Adrenal gland (tissue), 12 donors: ENCODE results near the gene GLS. TPM values are rescaled to one million over a fixed set of nuclear protein-coding genes. Genes with fewer than 3 reads are reported as not detected.

Experiments
- DNase-seq, 7 donors: peaks; one replicate each; pipeline ENCODE4 v3.0.0-alpha.2; 2019 to 2020
- H3K27ac ChIP-seq, 5 donors: fragments of 200-600 bp; sonication (generic) in 4 of 5; 1 replicate in 3 of 5; 2 replicates in 2 of 5; pipeline versions ENCODE4 v1.5.1 to v1.8.0; 2016 to 2020; ENCODE audit warnings: mild to moderate bottlenecking in 1 of 5
- H3K27me3 ChIP-seq: fragments of 200-600 bp; 2 replicates; pipeline ENCODE4 v1.8.0; 2021
- H3K36me3 ChIP-seq, 2 donors: fragments of 200-600 bp; replicated peaks in 1 of 2; 1 replicate in 1 of 2; 2 replicates in 1 of 2; pipeline versions ENCODE4 v1.5.1 to v1.8.0; 2018 to 2022
- H3K4me1 ChIP-seq, 2 donors: fragments of 200-600 bp; replicated peaks in 1 of 2; 1 replicate in 1 of 2; 2 replicates in 1 of 2; pipeline versions ENCODE4 v1.5.1 to v1.8.0; 2018 to 2021
- H3K4me3 ChIP-seq, 4 donors: fragments of 200-600 bp; sonication (generic) in 3 of 4; one replicate each; pipeline ENCODE4 v1.5.1; 2016 to 2018
- H3K9me3 ChIP-seq, 3 donors: fragments of 200-600 bp; sonication (generic) in 1 of 3; replicated peaks in 1 of 3; 1 replicate in 2 of 3; 2 replicates in 1 of 3; pipeline versions ENCODE4 v1.5.1 to v1.8.0; 2016 to 2021
- CTCF ChIP-seq, 6 experiments: fragments of 450-650 bp in 4 of 6; fragments of 200-600 bp in 2 of 6; sonication (generic) in 1 of 6; IDR thresholded peaks; 1 replicate in 5 of 6; 2 replicates in 1 of 6; pipeline versions ENCODE4 v1.5.1 to v1.8.0; 2016 to 2021; ENCODE audit warnings: antibody characterized with exemption in 6 of 6, mild to moderate bottlenecking in 2 of 6, moderate library complexity in 1 of 6
- POLR2A ChIP-seq, 2 donors: fragments of 450-650 bp; IDR thresholded peaks; one replicate each; pipeline ENCODE4 v1.6.1; 2017; ENCODE audit warnings: antibody characterized with exemption in 2 of 2, mild to moderate bottlenecking in 2 of 2, moderate library complexity in 1 of 2
- WGBS, 4 donors: extraction: QIAGEN DNeasy Blood & Tissue Kit in 2 of 4; methylation state at CpG; one replicate each; pipeline versions ENCODE4 v1.1.5 to v1.1.7; 2013 to 2017; 5-methylcytosine and 5-hydroxymethylcytosine counted together
- intact Hi-C, 2 donors: fragments of 100-400 bp; cut with DNase I; formaldehyde crosslinking; loops; one replicate each; pipeline versions ENCODE4 v1.14.1 to v1.15.0; 2022 to 2023
- polyA plus RNA-seq, 3 donors: library from polyadenylated mRNA; stranded (reverse); fragments of 200-250 nt in 2 of 3; fragments of 350-450 nt in 1 of 3; fragmentation: Illumina TruSeq in 1 of 3; extraction: RNeasy Lipid Tissue Mini Kit (QIAGEN cat#74804) in 1 of 3; gene quantifications; one replicate each; pipeline ENCODE4 v1.2.3, GENCODE V29; 2013 to 2014
- total RNA-seq, 9 donors: library from RNA; depleted of rRNA in 4 of 9; stranded (reverse); fragments of >200 nt in 4 of 9; fragments of 120-200 nt in 1 of 9; fragmentation: NEBNext Ultra II Directional in 1 of 9; extraction: Animal tissue kit (Norgen Biotek cat#: 25700) in 1 of 9; gene quantifications; one replicate each; pipeline versions ENCODE4 v1.1.0 to v1.2.4, GENCODE V29; 2013 to 2023
- donor health status: healthy with polysubstance abuse.
- donor health status: Bipolar disorder and iron deficiency.
- donor health status: DM: yes; HTN: yes; CAD: no.
- donor health status: DM: no; HTN: no; CAD: no.
- donor health status: DM: no; HTN: no; CAD: no.
- donor health status: DM: yes; HTN: yes; CAD: no.

Gene GLS
- total and polyA plus RNA-seq, 12 donors = 55.3 to 527 (median 254) TPM

- Histone ChIP-seq H3K36me3 (peaks cover 0 to 86% of the 10 kb centered on the region in 2 donors), H3K4me1 (peaks cover 0 to 10% of the 10 kb centered on the region in 2 donors), H3K27ac (no peak overlapping the region), H3K27me3 (no peaks in the 10 kb centered on the region), H3K4me3 (no peak overlapping the region), H3K9me3 (no peaks in the 10 kb centered on the region)
- TF ChIP-seq POLR2A (IDR thresholded peaks at IDR 0.05) = no peak
- no peak for TF ChIP-seq CTCF (IDR thresholded peaks at IDR 0.05)
- WGBS, 4 donors = 66 to 83% (median 82%) methylated on average over 3 of the region's 3 CpGs
- no peak for DNase-seq
- intact Hi-C loops = no loop called here
These were observed 92.2 kb downstream of the GLS start for GRCh38 chr2:190972846-190973245.

GRCh38 chr2:190973262-190973661, 92.6 kb downstream of the GLS start:
- TF ChIP-seq CTCF (IDR thresholded peaks at IDR 0.05) (no peak), POLR2A (IDR thresholded peaks at IDR 0.05) (no peak)
- Histone ChIP-seq H3K9me3 (no peaks in the 10 kb centered on the region), H3K4me3 (no peak overlapping the region), H3K4me1 (peaks cover 0 to 10% of the 10 kb centered on the region in 2 donors), H3K36me3 (peaks cover 0 to 86% of the 10 kb centered on the region in 2 donors), H3K27me3 (no peaks in the 10 kb centered on the region), H3K27ac (no peak overlapping the region)
- 96 to 100% (median 97%) methylated on average over 1 of the region's 1 CpG for WGBS, 4 donors
- no peak for DNase-seq
- intact Hi-C loops = no loop called here

GRCh38 chr2:190973726-190974628, 93.4 kb downstream of the GLS start:
- Histone ChIP-seq H3K4me1 (peaks cover 0 to 10% of the 10 kb centered on the region in 2 donors), H3K9me3 (no peaks in the 10 kb centered on the region), H3K27me3 (no peaks in the 10 kb centered on the region), H3K36me3 (peaks cover 0 to 86% of the 10 kb centered on the region in 2 donors), H3K4me3 (no peak overlapping the region), H3K27ac (peak overlapping the region in 2 of 5 donors; percentile 2 to 45)
- WGBS, 4 donors = 77 to 81% (median 80%) methylated on average over 11 of the region's 11 CpGs
- TF ChIP-seq POLR2A (IDR thresholded peaks at IDR 0.05) = no peak
- no peak for TF ChIP-seq CTCF (IDR thresholded peaks at IDR 0.05)
- intact Hi-C loops = no loop called here
- DNase-seq = no peak

- Histone ChIP-seq H3K36me3 (peaks cover 0 to 86% of the 10 kb centered on the region in 2 donors), H3K4me3 (no peak overlapping the region), H3K4me1 (peaks cover 0 to 7% of the 10 kb centered on the region in 2 donors), H3K9me3 (no peaks in the 10 kb centered on the region), H3K27me3 (no peaks in the 10 kb centered on the region), H3K27ac (peak overlapping the region in 1 of 5 donors; percentile 45)
- intact Hi-C loops = no loop called here
- TF ChIP-seq CTCF (IDR thresholded peaks at IDR 0.05) (no peak), POLR2A (IDR thresholded peaks at IDR 0.05) (no peak)
- WGBS, 4 donors = 88 to 94% (median 92%) methylated on average over 12 of the region's 12 CpGs
- DNase-seq = no peak
These were observed 94.2 kb downstream of the GLS start for GRCh38 chr2:190974629-190975361.
